HepG2 (cell line): ENCODE results near the gene APPBP2. TPM values are rescaled to one million over a fixed set of nuclear protein-coding genes. Genes with fewer than 3 reads are reported as not detected.
A peak's percentile ranks its signal among the peaks of the same experiment; 100 is the strongest.

Experiments used
- ADNP ChIP-seq: sonication (generic); formaldehyde crosslinking; IDR thresholded peaks from 2 replicates; pipeline ENCODE4 v1.4.0; 2020; ENCODE audit warnings: missing genetic modification reagents
- ATF7-NPFF ChIP-seq: sonication (generic); formaldehyde crosslinking; IDR thresholded peaks from 2 replicates; pipeline ENCODE4 v1.8.1; 2023; ENCODE audit warnings: mild to moderate bottlenecking, low read depth, missing genetic modification reagents, moderate library complexity
- EED ChIP-seq: sonication (generic); formaldehyde crosslinking; IDR thresholded peaks from 2 replicates; pipeline ENCODE4 v1.5.0; 2020; ENCODE audit warnings: mild to moderate bottlenecking, missing genetic modification reagents
- ELF1 ChIP-seq: sonication (generic); formaldehyde crosslinking; IDR thresholded peaks from 2 replicates; pipeline ENCODE4 v1.4.0; 2020; ENCODE audit warnings: missing genetic modification reagents
- ETV6 ChIP-seq: sonication (generic); formaldehyde crosslinking; conservative IDR thresholded peaks from 2 replicates; pipeline ENCODE4 v1.4.0; 2020; ENCODE audit warnings: missing genetic modification reagents
- FOXA3 ChIP-seq: IDR thresholded peaks from 2 replicates; pipeline ENCODE4 v1.6.1; 2016; ENCODE audit warnings: missing genetic modification reagents, missing compliant biosample characterization
- IKZF4 ChIP-seq: sonication (generic); formaldehyde crosslinking; IDR thresholded peaks from 2 replicates; pipeline ENCODE4 v1.5.1; 2020; ENCODE audit warnings: borderline replicate concordance, mild to moderate bottlenecking, low read depth, missing genetic modification reagents; ENCODE audit errors: not compliant biosample characterization
- JUN ChIP-seq: sonication (generic); formaldehyde crosslinking; IDR thresholded peaks from 2 replicates; pipeline ENCODE4 v1.4.0; 2020; ENCODE audit warnings: mild to moderate bottlenecking, missing genetic modification reagents
- KAT8 ChIP-seq: IDR thresholded peaks from 2 replicates; pipeline ENCODE4 v1.6.1; 2016; ENCODE audit warnings: missing genetic modification reagents, missing compliant biosample characterization
- KDM1A ChIP-seq: IDR thresholded peaks from 2 replicates; pipeline ENCODE4 v1.6.1; 2016; ENCODE audit warnings: missing compliant biosample characterization
- MAFF ChIP-seq: IDR thresholded peaks from 2 replicates; pipeline ENCODE4 v1.6.1; 2011; ENCODE audit warnings: low read depth, low read length, improper control_type of control experiment
- MLLT10 ChIP-seq: sonication (generic); formaldehyde crosslinking; IDR thresholded peaks from 2 replicates; pipeline ENCODE4 v1.4.0; 2020; ENCODE audit warnings: missing genetic modification reagents
- PHF5A ChIP-seq: IDR thresholded peaks from one replicate; pipeline ENCODE4 v1.6.1; 2018; ENCODE audit warnings: low read depth, missing genetic modification reagents; ENCODE audit not compliant: unreplicated experiment
- POLR2G ChIP-seq: fragments of 200-400 bp; formaldehyde crosslinking; IDR thresholded peaks from 2 replicates; pipeline ENCODE4 v1.6.1; 2018; ENCODE audit warnings: mild to moderate bottlenecking, low read depth, low read length, moderate library complexity
- PPARG ChIP-seq: conservative IDR thresholded peaks from 2 replicates; pipeline ENCODE4 v1.6.1; 2016; ENCODE audit warnings: missing biosample characterization, missing genetic modification reagents
- RARA ChIP-seq: IDR thresholded peaks from 2 replicates; pipeline ENCODE4 v1.6.1; 2016; ENCODE audit warnings: missing genetic modification reagents, missing compliant biosample characterization
- RXRA ChIP-seq: sonication (generic); formaldehyde crosslinking; IDR thresholded peaks from 2 replicates; pipeline ENCODE4 v1.5.1; 2020; ENCODE audit warnings: missing genetic modification reagents
- TARDBP ChIP-seq: sonication (generic); formaldehyde crosslinking; IDR thresholded peaks from 2 replicates; pipeline ENCODE4 v1.8.0; 2022; ENCODE audit warnings: mild to moderate bottlenecking, missing genetic modification reagents
- TSC22D2 ChIP-seq: sonication (generic); formaldehyde crosslinking; IDR thresholded peaks from 2 replicates; pipeline ENCODE4 v1.5.1; 2020; ENCODE audit warnings: missing genetic modification reagents, mild to moderate bottlenecking, borderline replicate concordance
- ZBTB3 ChIP-seq: sonication (generic); formaldehyde crosslinking; IDR thresholded peaks from 2 replicates; pipeline ENCODE4 v1.4.0; 2020; ENCODE audit warnings: low read depth, mild to moderate bottlenecking, moderate library complexity, missing genetic modification reagents, borderline replicate concordance
- ZFP36 ChIP-seq: fragments of 150-350 bp; IDR thresholded peaks from 2 replicates; pipeline ENCODE4 v1.6.1; 2018; ENCODE audit warnings: borderline replicate concordance, low read length, low read depth; ENCODE audit not compliant: partially characterized antibody
- ZMYM3 ChIP-seq: sonication (generic); formaldehyde crosslinking; IDR thresholded peaks from 2 replicates; pipeline ENCODE4 v1.5.1; 2020; ENCODE audit warnings: mild to moderate bottlenecking, missing genetic modification reagents
- ZNF256 ChIP-seq: sonication (generic); formaldehyde crosslinking; conservative IDR thresholded peaks from 2 replicates; pipeline ENCODE4 v1.4.0; 2020; ENCODE audit warnings: missing genetic modification reagents
- ZNF550 ChIP-seq: sonication (generic); formaldehyde crosslinking; IDR thresholded peaks from 2 replicates; pipeline ENCODE4 v1.4.0; 2020; ENCODE audit warnings: mild to moderate bottlenecking, missing genetic modification reagents, borderline replicate concordance
- ZNF557 ChIP-seq: sonication (generic); formaldehyde crosslinking; IDR thresholded peaks from 2 replicates; pipeline ENCODE4 v1.4.0; 2020; ENCODE audit warnings: missing genetic modification reagents
- ZNF572 ChIP-seq: sonication (generic); formaldehyde crosslinking; IDR thresholded peaks from 2 replicates; pipeline ENCODE4 v1.5.1; 2020; ENCODE audit warnings: mild to moderate bottlenecking, missing genetic modification reagents
- ZNF766 ChIP-seq: sonication (generic); formaldehyde crosslinking; IDR thresholded peaks from 2 replicates; pipeline ENCODE4 v1.5.0; 2020; ENCODE audit warnings: missing genetic modification reagents, borderline replicate concordance
- ZNF773 ChIP-seq: sonication (generic); formaldehyde crosslinking; IDR thresholded peaks from 2 replicates; pipeline ENCODE4 v1.4.0; 2020; ENCODE audit warnings: missing genetic modification reagents, borderline replicate concordance
- polyA plus RNA-seq, 8 experiments: library from polyadenylated mRNA; depleted of rRNA in 3 of 8; stranded (reverse) in 7 of 8; unstranded in 1 of 8; fragments of >200 nt; fragmentation: Illumina TruSeq in 4 of 8; extraction: Trizol in 4 of 8; gene quantifications; 2 replicates each; pipeline versions ENCODE4 v1.2.1 to v1.2.3, GENCODE V29; 2011 to 2016; ENCODE audit warnings: low read depth in 4 of 8, missing spikeins in 1 of 8, mixed read lengths in 1 of 8; ENCODE audit not compliant: insufficient read depth in 1 of 8
- total RNA-seq, 5 experiments: library from RNA; depleted of rRNA; stranded (reverse); fragments of >200 nt; fragmentation: Illumina TruSeq; extraction: Trizol; gene quantifications; 2 replicates each; pipeline ENCODE4 v1.2.3, GENCODE V29; 2016; ENCODE audit warnings: low read depth in 1 of 5
- TF ChIP-seq, protein P1 (sequence below): sonication (generic); formaldehyde crosslinking; IDR thresholded peaks from 2 replicates; pipeline ENCODE4 v1.4.0; 2020; ENCODE audit warnings: missing genetic modification reagents, borderline replicate concordance
- TF ChIP-seq, protein P2 (sequence below): sonication (generic); formaldehyde crosslinking; IDR thresholded peaks from 2 replicates; pipeline ENCODE4 v1.9.0; 2021; ENCODE audit warnings: missing genetic modification reagents, mild to moderate bottlenecking, borderline replicate concordance

APPBP2 gene
- total and polyA plus RNA-seq, 2 of the 13 experiments (the other 11 are each of a cell fraction or from before 2014, with no cell fraction given) = 17.5 to 45.8 TPM

DNA sequence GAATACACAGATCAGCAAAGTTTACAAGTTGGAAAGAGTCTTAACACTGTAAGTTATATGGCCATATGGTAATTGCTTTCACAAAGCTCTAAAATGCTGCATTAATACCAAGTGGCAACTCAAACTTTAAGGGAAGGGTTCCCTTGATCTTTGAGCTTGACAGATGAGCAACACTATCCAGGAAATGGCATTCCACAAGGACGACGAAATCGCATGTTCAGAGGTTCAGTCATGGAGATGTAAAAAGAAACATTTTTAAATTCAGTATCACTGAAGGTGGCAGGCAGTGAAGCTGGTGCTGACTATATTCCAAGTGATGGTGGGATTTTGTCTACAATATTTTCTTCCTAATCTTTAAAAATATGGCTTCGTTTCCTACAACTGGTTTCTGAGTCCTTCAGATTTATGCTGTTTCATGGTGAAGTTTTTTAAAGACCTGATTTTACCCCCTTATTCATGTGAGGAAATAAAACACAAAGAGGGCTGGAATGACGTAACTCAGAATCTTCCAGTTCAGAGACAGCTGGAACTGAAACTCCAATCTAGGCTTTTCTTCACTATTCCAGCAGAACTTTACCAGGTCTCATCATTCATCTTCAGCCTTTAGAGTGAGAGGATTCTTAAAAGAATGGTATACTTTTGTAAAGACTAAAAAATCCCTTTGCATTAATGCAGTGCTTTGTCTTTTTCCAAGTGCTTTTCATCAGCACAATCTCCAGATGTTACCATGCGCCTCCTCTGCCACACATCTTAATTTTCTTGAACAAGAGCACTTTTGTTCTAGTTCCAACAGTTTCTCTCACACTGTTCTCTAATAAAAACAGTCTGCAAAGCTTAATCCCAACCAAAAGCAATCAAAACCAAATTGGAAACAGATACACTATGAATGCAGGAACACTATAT is 83.5 kb downstream of the APPBP2 start (continued):
- TF ChIP-seq ADNP (CRISPR knock-in tag) (no peak), KAT8 (CRISPR knock-in tag) (peak; percentile 23; the same call in 1 of the 2 replicates), PHF5A (CRISPR knock-in tag) (no peak), MLLT10 (CRISPR knock-in tag) (no peak), ETV6 (CRISPR knock-in tag) (no peak), ATF7-NPFF (no peak), JUN (CRISPR knock-in tag) (no peak), KDM1A (CRISPR knock-in tag) (no peak), TSC22D2 (CRISPR knock-in tag) (no peak), PPARG (no peak), ZNF773 (no peak), ELF1 (peak; percentile 51; the same call in 1 of the 2 replicates), ZNF550 (CRISPR knock-in tag) (no peak), RARA (CRISPR knock-in tag) (peak; percentile 20), ZNF766 (CRISPR knock-in tag) (no peak), RXRA (CRISPR knock-in tag) (no peak), ZNF256 (CRISPR knock-in tag) (no peak), ZBTB3 (CRISPR knock-in tag) (no peak), FOXA3 (peak; percentile 21; the same call in 1 of the 2 replicates), ZNF557 (CRISPR knock-in tag) (no peak), ZFP36 (no peak), IKZF4 (CRISPR knock-in tag) (no peak), POLR2G (no peak), MAFF (no peak), EED (CRISPR knock-in tag) (no peak), TARDBP (no peak), ZMYM3 (CRISPR knock-in tag) (no peak), ZNF572 (CRISPR knock-in tag) (no peak)
- TF ChIP-seq, protein P1, sequence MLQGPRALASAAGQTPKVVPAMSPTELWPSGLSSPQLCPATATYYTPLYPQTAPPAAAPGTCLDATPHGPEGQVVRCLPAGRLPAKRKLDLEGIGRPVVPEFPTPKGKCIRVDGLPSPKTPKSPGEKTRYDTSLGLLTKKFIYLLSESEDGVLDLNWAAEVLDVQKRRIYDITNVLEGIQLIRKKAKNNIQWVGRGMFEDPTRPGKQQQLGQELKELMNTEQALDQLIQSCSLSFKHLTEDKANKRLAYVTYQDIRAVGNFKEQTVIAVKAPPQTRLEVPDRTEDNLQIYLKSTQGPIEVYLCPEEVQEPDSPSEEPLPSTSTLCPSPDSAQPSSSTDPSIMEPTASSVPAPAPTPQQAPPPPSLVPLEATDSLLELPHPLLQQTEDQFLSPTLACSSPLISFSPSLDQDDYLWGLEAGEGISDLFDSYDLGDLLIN = no peak
- TF ChIP-seq, protein P2, sequence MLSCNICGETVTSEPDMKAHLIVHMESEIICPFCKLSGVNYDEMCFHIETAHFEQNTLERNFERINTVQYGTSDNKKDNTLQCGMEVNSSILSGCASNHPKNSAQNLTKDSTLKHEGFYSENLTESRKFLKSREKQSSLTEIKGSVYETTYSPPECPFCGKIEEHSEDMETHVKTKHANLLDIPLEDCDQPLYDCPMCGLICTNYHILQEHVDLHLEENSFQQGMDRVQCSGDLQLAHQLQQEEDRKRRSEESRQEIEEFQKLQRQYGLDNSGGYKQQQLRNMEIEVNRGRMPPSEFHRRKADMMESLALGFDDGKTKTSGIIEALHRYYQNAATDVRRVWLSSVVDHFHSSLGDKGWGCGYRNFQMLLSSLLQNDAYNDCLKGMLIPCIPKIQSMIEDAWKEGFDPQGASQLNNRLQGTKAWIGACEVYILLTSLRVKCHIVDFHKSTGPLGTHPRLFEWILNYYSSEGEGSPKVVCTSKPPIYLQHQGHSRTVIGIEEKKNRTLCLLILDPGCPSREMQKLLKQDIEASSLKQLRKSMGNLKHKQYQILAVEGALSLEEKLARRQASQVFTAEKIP (CRISPR knock-in tag) = no peak
